Adipocyte (in vitro differentiated cells): ENCODE measurements around the gene OS9.

Experiments
- DNase-seq: peaks from one replicate; pipeline ENCODE4 v3.0.0-alpha.2; 2015; ENCODE audit warnings: low read depth
- H3K27me3 ChIP-seq: replicated peaks from 2 replicates; pipeline ENCODE4 v1.7.0; 2013; ENCODE audit warnings: mild to moderate bottlenecking, low read length, moderate library complexity; ENCODE audit not compliant: control insufficient read depth, insufficient read depth
- H3K36me3 ChIP-seq: 2 replicates; pipeline ENCODE4 v1.7.0; 2013; ENCODE audit warnings: low read length, mild to moderate bottlenecking, moderate library complexity; ENCODE audit not compliant: control insufficient read depth, insufficient read depth, severe bottlenecking
- H3K4me1 ChIP-seq: 2 replicates; pipeline ENCODE4 v1.7.0; 2013; ENCODE audit warnings: mild to moderate bottlenecking, low read length, moderate library complexity; ENCODE audit not compliant: control insufficient read depth, insufficient read depth
- H3K4me3 ChIP-seq: 2 replicates; pipeline ENCODE4 v1.7.0; 2013; ENCODE audit warnings: mild to moderate bottlenecking, low read length, moderate library complexity
- H3K9ac ChIP-seq: 2 replicates; pipeline ENCODE4 v1.7.0; 2013; ENCODE audit warnings: mild to moderate bottlenecking, low read length, moderate library complexity
- H3K9me3 ChIP-seq: 2 replicates; pipeline ENCODE4 v1.7.0; 2013; ENCODE audit warnings: mild to moderate bottlenecking, low read length, moderate library complexity; ENCODE audit not compliant: control insufficient read depth

OS9 gene

GRCh38 chr12:57724936-57725740, 31.2 kb downstream of the OS9 start:
- Histone ChIP-seq H3K27me3 (no peaks in the 10 kb centered on the region), H3K9ac (no peak overlapping the region), H3K4me3 (no peak overlapping the region), H3K36me3 (peaks cover 17% of the 10 kb centered on the region), H3K4me1 (peaks cover 6% of the 10 kb centered on the region), H3K9me3 (no peaks in the 10 kb centered on the region)
- no peak for DNase-seq

DNA sequence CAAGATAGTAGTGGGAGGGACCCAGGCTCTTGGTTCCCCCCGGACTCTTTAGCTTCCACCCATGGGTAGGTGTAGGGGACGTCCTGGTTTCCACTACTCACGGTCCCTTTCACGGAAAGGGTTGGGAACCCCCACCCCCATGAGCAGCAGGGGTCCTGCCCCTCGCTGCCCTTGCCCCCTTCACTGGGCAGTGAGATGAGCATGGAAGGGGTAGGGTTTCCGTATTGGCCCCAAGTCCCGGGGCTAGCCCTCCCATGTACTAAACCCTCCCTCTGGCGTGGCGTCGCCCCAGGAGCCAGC, 31.9 kb downstream of the OS9 start:
- Histone ChIP-seq H3K4me3 (peak overlapping the region; percentile 88), H3K36me3 (peaks cover 10% of the 10 kb centered on the region), H3K9ac (peak overlapping the region; percentile 90), H3K27me3 (peaks cover 5% of the 10 kb centered on the region), H3K4me1 (peaks cover 6% of the 10 kb centered on the region), H3K9me3 (no peaks in the 10 kb centered on the region)
- DNase-seq: no peak

- peaks cover 11% of the 10 kb centered on the region for H3K27me3 ChIP-seq
- H3K9me3 ChIP-seq: no peaks in the 10 kb centered on the region
- peak; percentile 92 for DNase-seq
- H3K36me3 ChIP-seq: peaks cover 5% of the 10 kb centered on the region
- peaks cover 6% of the 10 kb centered on the region for H3K4me1 ChIP-seq
- peak overlapping the region; percentile 88 for H3K4me3 ChIP-seq
- peak overlapping the region; percentile 90 for H3K9ac ChIP-seq
These were observed 32.4 kb downstream of the OS9 start for GRCh38 chr12:57726151-57726883.

DNA sequence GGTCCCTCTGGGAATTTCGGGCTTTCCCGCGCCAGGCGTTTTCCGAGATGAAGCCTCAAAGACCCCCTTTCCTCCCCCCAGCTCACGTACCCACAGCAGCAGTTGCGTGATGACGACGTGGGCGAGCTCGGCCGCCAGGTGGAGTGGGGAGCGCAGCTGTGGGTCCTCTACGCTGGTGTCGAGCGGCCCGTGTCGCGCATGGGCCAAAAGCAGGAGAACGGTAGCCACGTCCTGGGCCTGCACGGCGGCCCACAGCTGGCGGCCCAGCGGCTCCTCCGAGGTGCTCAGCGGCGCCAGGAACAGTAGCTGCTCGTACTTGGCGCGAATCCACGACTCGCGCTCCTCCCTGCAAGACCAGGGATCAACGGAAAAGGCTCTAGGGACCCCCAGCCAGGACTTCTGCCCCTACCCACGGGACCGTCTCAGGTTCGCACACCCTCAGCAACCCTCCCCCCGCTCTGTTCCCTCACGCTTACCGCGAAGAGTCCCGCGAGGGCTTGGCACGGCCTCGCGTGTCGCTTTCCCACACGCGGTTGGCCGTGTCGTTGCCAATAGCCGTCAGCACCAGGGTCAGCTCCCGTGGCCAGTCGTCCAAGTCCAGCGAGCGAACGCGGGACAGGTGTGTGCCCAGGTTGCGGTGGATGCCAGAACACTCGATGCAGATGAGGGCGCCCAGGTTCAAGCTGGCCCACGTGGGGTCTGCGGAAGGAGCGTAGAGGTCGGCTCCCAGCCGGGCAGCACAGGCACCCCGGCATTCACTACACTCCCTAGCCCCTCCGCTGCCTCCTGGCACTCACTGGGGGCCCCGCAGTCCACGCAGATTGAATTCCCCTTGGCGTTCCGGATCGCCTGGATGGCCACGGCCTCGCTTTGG, 33.2 kb downstream of the OS9 start:
- Histone ChIP-seq H3K27me3 (peaks cover 16% of the 10 kb centered on the region), H3K9me3 (no peaks in the 10 kb centered on the region), H3K36me3 (no peaks in the 10 kb centered on the region), H3K4me1 (peaks cover 6% of the 10 kb centered on the region), H3K4me3 (peak overlapping the region; percentile 88), H3K9ac (peak overlapping the region; percentile 90)
- no peak for DNase-seq

DNA sequence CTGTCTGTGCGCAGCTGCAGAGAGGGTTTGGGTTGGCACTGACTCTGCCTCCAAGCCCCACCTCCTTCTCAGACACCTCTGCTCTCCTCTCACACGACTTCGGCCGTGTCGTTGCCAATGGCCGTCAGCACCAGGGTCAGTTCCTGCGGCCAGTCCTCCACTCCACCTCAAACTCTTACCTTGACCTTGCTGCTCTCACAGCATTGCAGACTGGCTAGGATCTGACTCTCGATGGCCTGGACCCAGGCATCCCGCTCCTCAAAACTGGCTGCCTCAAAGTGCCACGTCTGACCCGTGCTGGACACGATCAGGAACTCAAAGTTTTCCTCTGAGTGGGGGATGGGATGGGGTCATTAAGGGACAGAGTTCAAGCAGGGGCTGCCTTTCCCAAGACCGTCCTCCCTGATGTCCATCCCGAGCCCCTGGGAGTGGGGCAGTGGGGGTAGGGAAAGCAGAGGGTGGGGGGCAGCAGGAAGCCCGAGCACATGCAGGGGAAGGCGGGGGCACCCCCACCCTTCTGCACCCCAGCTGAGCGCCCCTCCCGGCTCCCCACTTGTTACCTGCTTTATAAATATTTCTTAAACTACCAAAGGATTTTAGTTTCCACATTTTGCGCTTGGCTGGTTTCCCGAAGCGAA, 33.9 kb downstream of the OS9 start:
- peaks cover 19% of the 10 kb centered on the region for H3K27me3 ChIP-seq
- no peak overlapping the region for H3K4me3 ChIP-seq
- H3K36me3 ChIP-seq: no peaks in the 10 kb centered on the region
- no peak overlapping the region for H3K9ac ChIP-seq
- no peak for DNase-seq
- H3K9me3 ChIP-seq: no peaks in the 10 kb centered on the region
- peaks cover 6% of the 10 kb centered on the region for H3K4me1 ChIP-seq

- H3K4me3 ChIP-seq: no peak overlapping the region
- peaks cover 6% of the 10 kb centered on the region for H3K4me1 ChIP-seq
- no peak overlapping the region for H3K9ac ChIP-seq
- H3K36me3 ChIP-seq: no peaks in the 10 kb centered on the region
- peaks cover 25% of the 10 kb centered on the region for H3K27me3 ChIP-seq
- H3K9me3 ChIP-seq: no peaks in the 10 kb centered on the region
- DNase-seq: no peak
These were observed 35.5 kb downstream of the OS9 start for GRCh38 chr12:57729321-57729844.

GRCh38 chr12:57730336-57731067, 36.6 kb downstream of the OS9 start:
- Histone ChIP-seq H3K27me3 (peaks cover 34% of the 10 kb centered on the region), H3K4me3 (no peak overlapping the region), H3K4me1 (peaks cover 6% of the 10 kb centered on the region), H3K9ac (no peak overlapping the region), H3K9me3 (no peaks in the 10 kb centered on the region), H3K36me3 (no peaks in the 10 kb centered on the region)
- no peak for DNase-seq

GRCh38 chr12:57731411-57732080, 37.6 kb downstream of the OS9 start:
- H3K36me3 ChIP-seq: no peaks in the 10 kb centered on the region
- H3K9me3 ChIP-seq: no peaks in the 10 kb centered on the region
- no peak for DNase-seq
- H3K27me3 ChIP-seq: peaks cover 44% of the 10 kb centered on the region
- peaks cover 2% of the 10 kb centered on the region for H3K4me1 ChIP-seq
- no peak overlapping the region for H3K9ac ChIP-seq
- H3K4me3 ChIP-seq: no peak overlapping the region

- H3K27me3 ChIP-seq: peaks cover 52% of the 10 kb centered on the region
- no peak overlapping the region for H3K9ac ChIP-seq
- no peak for DNase-seq
- no peak overlapping the region for H3K4me3 ChIP-seq
- no peaks in the 10 kb centered on the region for H3K9me3 ChIP-seq
- H3K4me1 ChIP-seq: no peaks in the 10 kb centered on the region
- H3K36me3 ChIP-seq: no peaks in the 10 kb centered on the region
These were observed 38.3 kb downstream of the OS9 start for GRCh38 chr12:57732270-57732669.
